Erythroblast (primary cell): ENCODE measurements around the gene GPN2.
A peak's percentile ranks its signal among the peaks of the same experiment; 100 is the strongest.
"Not testable (repeated sequence)": the region's sequence is repeated elsewhere in the genome, so short reads cannot be mapped to it uniquely, and the experiment has no call there.

Experiments
- DNase-seq, 2 experiments: peaks; one replicate each; lab custom pipeline; 2025; lab: John Stamatoyannopoulos, UW
- GATA1 ChIP-seq: IDR thresholded peaks from 2 replicates; pipeline ENCODE4 v1.6.1; 2011; ENCODE audit warnings: low read depth, mild to moderate bottlenecking, control low read depth, low read length, moderate library complexity
- POLR2A ChIP-seq: IDR thresholded peaks from 2 replicates; pipeline ENCODE4 v1.6.1; 2011; ENCODE audit warnings: mild to moderate bottlenecking, low read length

Gene GPN2

GRCh38 chr1:26858160-26858559 is 31.9 kb downstream of the GPN2 start:
- no peak for TF ChIP-seq POLR2A
- no peak for TF ChIP-seq GATA1
- DNase-seq: no peak

DNA sequence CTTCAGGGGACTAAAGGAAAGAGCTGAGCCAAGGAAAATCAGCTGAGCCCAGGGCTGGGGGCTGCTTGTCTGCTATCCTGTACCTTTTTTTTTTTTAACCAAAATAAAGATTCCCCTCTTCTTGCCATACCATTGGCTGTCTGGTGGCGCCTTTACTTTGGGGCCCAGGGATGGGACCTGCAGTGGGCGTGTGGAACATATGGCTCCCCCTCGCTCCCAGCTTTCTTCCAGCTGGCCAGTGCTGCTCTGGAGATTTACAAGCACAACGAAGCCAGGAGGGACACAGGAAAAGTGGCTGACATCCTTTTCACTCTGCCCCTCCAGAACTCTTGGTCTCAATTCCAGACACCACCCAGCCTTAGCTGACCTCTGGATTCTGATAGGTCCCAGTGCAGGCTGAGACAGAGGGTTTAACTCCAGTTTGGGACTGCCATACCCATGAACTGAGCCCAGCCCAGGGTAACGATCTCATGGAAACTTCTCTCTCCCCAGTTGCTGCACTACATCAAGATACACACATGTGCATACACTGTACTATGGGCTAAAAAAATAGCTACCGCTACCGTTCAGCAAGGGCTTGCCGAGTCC is 32.5 kb downstream of the GPN2 start:
- DNase-seq: no peak

DNA sequence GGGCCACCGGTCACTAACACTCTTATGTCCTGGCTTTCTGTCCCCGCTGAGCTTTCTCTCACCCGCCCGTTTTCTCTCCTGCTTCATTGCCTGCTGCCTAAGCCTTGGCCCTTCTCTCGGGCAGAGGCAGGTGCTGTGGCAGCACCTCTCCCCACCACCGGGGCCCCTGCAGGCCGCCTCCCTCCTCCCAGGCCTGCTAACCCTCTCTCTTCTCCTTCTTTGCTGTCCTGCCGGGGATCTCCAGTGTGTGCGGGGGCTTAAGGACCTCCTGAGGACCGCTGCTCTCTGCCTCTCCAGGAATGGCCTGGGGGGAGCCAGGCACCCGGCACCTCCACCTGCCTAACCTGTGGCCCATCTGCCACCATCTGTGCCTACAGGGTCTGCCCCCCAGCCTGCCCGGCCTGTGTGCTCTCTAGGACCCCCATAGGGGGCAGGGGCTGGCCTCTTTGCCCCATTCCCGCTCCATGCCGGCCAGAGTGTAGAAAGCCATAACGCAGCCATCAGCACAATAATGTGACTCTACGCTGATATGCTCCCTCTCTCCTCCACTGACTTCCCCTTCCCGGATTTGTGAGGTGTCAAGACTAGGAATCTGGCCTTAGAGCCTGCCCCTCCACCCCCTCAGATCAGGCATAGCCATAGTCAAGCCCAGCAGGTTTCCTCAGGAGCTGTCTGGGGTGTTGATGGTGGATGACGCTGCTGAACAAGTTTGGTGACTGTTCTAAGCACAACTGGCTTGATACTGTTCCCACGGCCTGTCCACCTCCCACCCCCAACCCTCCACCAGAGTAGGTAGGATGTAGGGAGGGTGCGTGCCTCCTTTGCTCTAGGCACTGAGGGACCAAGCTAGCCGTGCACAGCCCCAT is 33.2 kb downstream of the GPN2 start:
- no peak for DNase-seq
- TF ChIP-seq GATA1 (no peak), POLR2A (no peak)

More for the DNA sequence above, 32.5 kb downstream of the GPN2 start:
- TF ChIP-seq GATA1 (no peak), POLR2A (no peak)

DNA sequence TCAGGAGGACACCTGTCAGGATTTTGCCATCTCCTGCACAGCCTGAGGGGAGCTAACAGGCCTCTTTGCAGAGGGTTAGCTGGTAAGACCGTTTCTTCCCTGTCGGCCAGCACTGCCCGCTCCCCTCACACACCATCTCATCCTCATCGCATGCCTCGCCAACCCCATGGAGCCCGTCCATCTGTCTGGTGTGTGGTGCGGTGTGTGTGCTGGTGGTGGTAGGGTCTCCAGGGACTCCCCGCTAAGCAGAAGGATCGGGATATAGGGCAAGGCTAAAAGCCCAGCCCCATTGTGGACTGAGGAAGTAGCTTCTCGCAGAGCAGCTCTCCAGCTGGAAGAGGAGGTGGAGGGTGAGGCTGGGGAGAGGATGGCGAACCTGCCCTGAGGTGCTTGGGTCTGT is 33.9 kb downstream of the GPN2 start:
- TF ChIP-seq GATA1: no peak
- no peak for TF ChIP-seq POLR2A
- DNase-seq: no peak

DNA sequence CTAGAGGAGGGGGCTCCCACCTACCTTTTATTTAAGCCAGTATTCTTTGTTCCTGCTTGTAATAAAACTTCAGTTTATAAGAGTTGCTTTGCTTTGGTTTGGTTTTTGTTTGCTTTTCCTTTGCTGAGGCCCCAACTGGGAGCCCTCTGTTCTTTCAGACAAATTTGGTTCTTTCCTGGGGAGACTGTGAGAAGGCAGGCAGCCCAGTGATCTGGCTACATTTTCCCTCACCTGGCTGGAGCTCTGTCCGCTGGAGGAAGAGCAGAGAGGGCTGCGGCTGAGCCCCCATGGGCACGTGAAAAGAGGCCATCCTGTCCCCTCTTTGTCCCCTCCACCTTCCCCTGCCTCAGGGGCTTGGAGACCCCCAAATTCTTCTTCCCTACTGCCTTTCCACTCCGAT is 34.4 kb downstream of the GPN2 start:
- DNase-seq: no peak
- no peak for TF ChIP-seq GATA1
- TF ChIP-seq POLR2A: no peak

DNA sequence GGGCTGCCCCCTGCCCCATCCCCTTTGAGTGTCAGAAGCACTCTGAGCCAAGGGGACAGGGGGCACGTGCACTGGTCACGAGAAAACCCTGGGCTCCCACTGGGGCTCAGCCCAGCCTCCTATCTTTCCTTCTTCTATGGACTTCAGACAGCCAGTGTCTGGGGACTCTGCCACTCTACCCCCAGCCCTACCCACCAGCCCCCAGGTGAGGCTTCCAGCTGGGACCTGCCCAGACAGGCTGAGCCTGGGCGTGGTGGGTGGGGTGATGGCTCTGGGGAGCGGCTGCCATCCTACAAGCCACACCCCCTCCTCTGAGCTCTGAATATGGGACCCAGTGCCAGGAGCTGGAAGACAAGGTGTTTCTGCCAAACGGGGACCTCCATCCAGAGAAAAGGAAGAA is 35.2 kb downstream of the GPN2 start:
- peak in 1 of 2 experiments; percentile 52 for DNase-seq
- TF ChIP-seq GATA1 (no peak), POLR2A (no peak)

- DNase-seq: no peak
Measured at GRCh38 chr1:26853600-26853999, 36.5 kb downstream of the GPN2 start.

GRCh38 chr1:26853156-26853555 is 36.9 kb downstream of the GPN2 start:
- peak in 1 of 2 experiments; percentile 92 for DNase-seq
- no peak for TF ChIP-seq GATA1
- TF ChIP-seq POLR2A: no peak

More at GRCh38 chr1:26853600-26853999, 36.5 kb downstream of the GPN2 start:
- no peak for TF ChIP-seq GATA1
- TF ChIP-seq POLR2A: no peak

GRCh38 chr1:26852701-26853100 is 37.4 kb downstream of the GPN2 start:
- TF ChIP-seq POLR2A: no peak
- no peak for TF ChIP-seq GATA1
- no peak for DNase-seq

GRCh38 chr1:26851106-26851684 is 38.9 kb downstream of the GPN2 start:
- TF ChIP-seq POLR2A (no peak), GATA1 (no peak)
- no peak for DNase-seq

GRCh38 chr1:26848941-26849774 is 40.9 kb downstream of the GPN2 start:
- DNase-seq: no peak
- TF ChIP-seq POLR2A (no peak), GATA1 (no peak)

DNA sequence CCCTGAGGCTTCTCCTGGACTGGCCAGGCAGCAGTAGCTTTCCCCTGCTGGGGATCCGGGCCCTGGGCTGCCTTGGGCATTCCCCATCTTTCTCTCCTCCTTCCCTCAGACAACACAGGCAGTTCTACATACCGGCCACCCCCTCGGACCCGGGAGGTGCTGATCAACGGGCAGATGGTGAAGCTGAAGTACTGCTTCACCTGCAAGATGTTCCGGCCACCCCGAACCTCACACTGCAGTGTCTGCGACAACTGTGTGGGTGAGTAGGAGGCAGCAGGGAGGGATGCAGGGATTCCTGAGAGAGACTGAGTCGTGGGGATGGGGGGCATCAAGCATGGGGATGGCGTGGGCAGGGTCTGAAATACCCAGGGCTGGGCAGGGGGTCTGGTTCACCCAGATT is 41.6 kb downstream of the GPN2 start:
- DNase-seq: no peak
- TF ChIP-seq POLR2A (no peak), GATA1 (no peak)

GRCh38 chr1:26847826-26848225 is 42.3 kb downstream of the GPN2 start:
- DNase-seq: not testable (repeated sequence)
